Measurements from ENCODE around the gene PLEKHM3.
"Not testable (repeated sequence)": the region's sequence is repeated elsewhere in the genome, so short reads cannot be mapped to it uniquely, and the experiment has no call there.

Gene PLEKHM3

GRCh38 chr2:207920721-207921120, 104.6 kb downstream of the PLEKHM3 start:
- DNase-seq: no peak

GRCh38 chr2:207920321-207920720, 105.0 kb downstream of the PLEKHM3 start:
- DNase-seq: no peak

- DNase-seq: no peak
Measured at GRCh38 chr2:207919164-207919919, 106.0 kb downstream of the PLEKHM3 start.

- DNase-seq: no peak
Measured at GRCh38 chr2:207914716-207915115, 110.6 kb downstream of the PLEKHM3 start.

GRCh38 chr2:207913772-207914358, 111.5 kb downstream of the PLEKHM3 start:
- no peak for DNase-seq

GRCh38 chr2:207911856-207912255, 113.5 kb downstream of the PLEKHM3 start:
- DNase-seq: no peak

- DNase-seq: no peak
Measured at GRCh38 chr2:207911215-207911614, 114.1 kb downstream of the PLEKHM3 start.

- DNase-seq: not testable (repeated sequence)
Measured at GRCh38 chr2:207906495-207906894, 118.8 kb downstream of the PLEKHM3 start.

GRCh38 chr2:207905546-207905945, 119.8 kb downstream of the PLEKHM3 start:
- no peak for DNase-seq

- no peak for DNase-seq
Measured at GRCh38 chr2:207903236-207903635, 122.1 kb downstream of the PLEKHM3 start.

GRCh38 chr2:207902821-207903220, 122.5 kb downstream of the PLEKHM3 start:
- no peak for DNase-seq

GRCh38 chr2:207901829-207902228, 123.5 kb downstream of the PLEKHM3 start:
- DNase-seq: no peak

- DNase-seq: no peak
Measured at GRCh38 chr2:207901401-207901800, 123.9 kb downstream of the PLEKHM3 start.

GRCh38 chr2:207898354-207898695, 127.0 kb downstream of the PLEKHM3 start:
- no peak for DNase-seq

GRCh38 chr2:207897541-207898353, 127.6 kb downstream of the PLEKHM3 start:
- DNase-seq: no peak

GRCh38 chr2:207896525-207897285, 128.6 kb downstream of the PLEKHM3 start:
- no peak for DNase-seq

- no peak for DNase-seq
Measured at GRCh38 chr2:207895274-207895860, 130.0 kb downstream of the PLEKHM3 start.

GRCh38 chr2:207892716-207893402, 132.5 kb downstream of the PLEKHM3 start:
- no peak for DNase-seq

GRCh38 chr2:207891086-207891844, 134.1 kb downstream of the PLEKHM3 start:
- no peak for DNase-seq

- no peak for DNase-seq
Measured at GRCh38 chr2:207887500-207887899, 137.8 kb downstream of the PLEKHM3 start.

- DNase-seq: no peak
Measured at GRCh38 chr2:207885010-207885409, 140.3 kb downstream of the PLEKHM3 start.
